ENCODE results near the gene IQUB.

DNA sequence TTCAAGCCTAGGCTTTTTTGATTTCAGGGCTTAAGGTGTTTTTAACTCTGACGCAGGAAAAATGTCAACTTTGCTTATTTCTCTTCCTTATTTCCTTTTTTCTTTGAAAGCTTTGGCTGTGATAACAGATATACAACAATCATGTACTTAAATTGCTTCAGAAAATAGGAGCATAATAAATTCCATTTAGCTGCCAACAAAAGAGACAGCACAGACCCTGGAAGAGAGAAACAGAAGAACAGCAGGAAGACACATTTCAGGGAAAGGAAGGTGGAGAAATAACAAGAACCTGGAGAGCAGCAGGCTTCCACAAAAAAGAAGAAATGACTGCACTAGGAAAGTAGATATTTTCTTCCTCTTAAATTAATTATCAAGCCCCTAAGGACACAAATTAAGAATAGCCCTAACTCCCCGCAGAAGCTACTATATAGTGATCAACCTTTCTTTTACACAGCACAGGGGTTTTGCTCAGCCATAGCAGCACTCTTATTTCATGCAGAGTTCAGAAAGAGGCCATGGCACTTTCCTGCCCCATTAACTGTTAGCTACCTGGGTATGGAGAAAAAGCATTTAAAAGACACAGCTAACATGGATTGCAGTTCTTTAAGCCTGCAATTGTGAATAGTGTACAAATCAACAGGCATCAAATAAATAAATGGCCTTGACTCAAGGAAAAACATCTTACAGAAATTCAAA lies 61.5 kb downstream of the IQUB start:
- TF ChIP-seq, protein P1, sequence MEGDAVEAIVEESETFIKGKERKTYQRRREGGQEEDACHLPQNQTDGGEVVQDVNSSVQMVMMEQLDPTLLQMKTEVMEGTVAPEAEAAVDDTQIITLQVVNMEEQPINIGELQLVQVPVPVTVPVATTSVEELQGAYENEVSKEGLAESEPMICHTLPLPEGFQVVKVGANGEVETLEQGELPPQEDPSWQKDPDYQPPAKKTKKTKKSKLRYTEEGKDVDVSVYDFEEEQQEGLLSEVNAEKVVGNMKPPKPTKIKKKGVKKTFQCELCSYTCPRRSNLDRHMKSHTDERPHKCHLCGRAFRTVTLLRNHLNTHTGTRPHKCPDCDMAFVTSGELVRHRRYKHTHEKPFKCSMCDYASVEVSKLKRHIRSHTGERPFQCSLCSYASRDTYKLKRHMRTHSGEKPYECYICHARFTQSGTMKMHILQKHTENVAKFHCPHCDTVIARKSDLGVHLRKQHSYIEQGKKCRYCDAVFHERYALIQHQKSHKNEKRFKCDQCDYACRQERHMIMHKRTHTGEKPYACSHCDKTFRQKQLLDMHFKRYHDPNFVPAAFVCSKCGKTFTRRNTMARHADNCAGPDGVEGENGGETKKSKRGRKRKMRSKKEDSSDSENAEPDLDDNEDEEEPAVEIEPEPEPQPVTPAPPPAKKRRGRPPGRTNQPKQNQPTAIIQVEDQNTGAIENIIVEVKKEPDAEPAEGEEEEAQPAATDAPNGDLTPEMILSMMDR (conservative IDR thresholded peaks at IDR 0.05; ENCODE audit: low read length) = no peak
- TF ChIP-seq EZH2phosphoT487 (IDR thresholded peaks at IDR 0.05; ENCODE audit: borderline replicate concordance) = no peak
